ENCODE results near the gene TRIM59. TPM values are rescaled to one million over a fixed set of nuclear protein-coding genes. Genes with fewer than 3 reads are reported as not detected.

TRIM59 gene
- total and polyA plus RNA-seq, 2 of the 4 experiments (the other 2 are of a cell fraction), result 8.0 to 65.4 TPM

DNA sequence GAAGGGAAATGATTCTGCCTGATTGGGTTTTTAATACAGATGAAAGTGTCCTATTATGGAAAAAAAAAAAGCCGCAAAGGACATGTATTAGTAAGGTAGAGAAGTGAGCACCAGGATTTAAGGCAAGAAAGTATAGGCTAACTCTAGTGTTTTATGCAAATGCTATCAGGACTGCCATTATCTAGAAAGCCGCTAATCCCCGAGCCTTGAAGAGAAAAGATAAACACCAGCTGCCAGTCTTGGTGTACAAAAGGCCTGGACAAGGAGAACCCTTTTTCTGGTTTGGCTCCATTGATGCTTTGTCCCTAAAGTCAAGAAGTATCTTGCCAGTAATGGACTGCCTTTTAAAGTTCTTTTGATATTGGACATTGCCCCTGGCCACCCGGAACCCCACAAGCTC is 8.6 kb upstream of the TRIM59 start:
- Histone ChIP-seq H2BK5ac (ENCODE audit: low read depth, low read length, poor library complexity, severe bottlenecking) (no peak overlapping the region), H3K23ac (ENCODE audit: low read depth, low read length) (no peak overlapping the region), H4K20me1 (ENCODE audit: insufficient read depth, low read length) (no peaks in the 10 kb centered on the region), H3K4ac (ENCODE audit: low read depth, low read length) (no peak overlapping the region; the same call in 1 of the 2 replicates), H3K14ac (replicated peaks; ENCODE audit: low read depth, low read length) (no peak overlapping the region), H3K18ac (ENCODE audit: low read depth, low read length) (no peak overlapping the region), H2BK120ac (ENCODE audit: low read depth, low read length) (no peak overlapping the region), H2AK9ac (replicated peaks; ENCODE audit: low read depth, low read length, poor library complexity) (no peak overlapping the region), H2BK15ac (ENCODE audit: low read depth, low read length) (no peak overlapping the region), H3K27me3 (ENCODE audit: control insufficient read depth, insufficient read depth, low read length) (no peaks in the 10 kb centered on the region), H3K79me1 (ENCODE audit: low read depth in 1 of 2, low read length in 2 of 2) (no peaks in the 10 kb centered on the region), H3K9me1 (ENCODE audit: insufficient read depth, low read length) (no peaks in the 10 kb centered on the region; the same call in 1 of the 2 replicates), H4K5ac (ENCODE audit: low read depth, low read length) (no peak overlapping the region), H3K56ac (ENCODE audit: extremely low read depth, insufficient read depth, low read length) (no peak overlapping the region), H4K91ac (ENCODE audit: insufficient read depth, low read depth, low read length) (no peak overlapping the region), H3K4me1 (ENCODE audit: control insufficient read depth, insufficient read depth, low read length) (no peaks in the 10 kb centered on the region), H4K8ac (ENCODE audit: low read depth in 2 of 2, low read length in 2 of 2) (no peak overlapping the region), H2AFZ (replicated peaks; ENCODE audit: low read length, poor library complexity) (no peak overlapping the region), H2AK5ac (ENCODE audit: low read depth, low read length) (no peak overlapping the region), H3K9me3 (ENCODE audit: control insufficient read depth, insufficient read depth, low read length) (no peaks in the 10 kb centered on the region), H3K9ac (ENCODE audit: low read depth, low read length) (no peak overlapping the region), H3K36me3 (ENCODE audit: control insufficient read depth, insufficient read depth, low read length) (no peaks in the 10 kb centered on the region), H3K4me3 (ENCODE audit: insufficient read depth, low read depth, low read length) (no peak overlapping the region), H2BK20ac (ENCODE audit: low read depth, low read length) (no peak overlapping the region), H3K27ac (ENCODE audit: insufficient read depth, low read length) (no peak overlapping the region), H3K4me2 (ENCODE audit: low read depth, low read length) (no peak overlapping the region)
- no peak for ATAC-seq (ENCODE audit: low read depth)
- POLR2A ChIA-PET (ENCODE audit: unreplicated experiment), result no interaction called here
- CTCF ChIA-PET, result no interaction called here
- 63% methylated on average over 2 of the region's 4 CpGs; no CpG with 5 or more reads in 1 of the 2 experiments for WGBS, 2 experiments (ENCODE audit: extremely low coverage in 2 of 2, insufficient read length in 1 of 2)
- TF ChIP-seq NFE2L2 (IDR thresholded peaks at IDR 0.05; ENCODE audit: low read depth, low read length), result no peak
- TF ChIP-seq, protein P1, sequence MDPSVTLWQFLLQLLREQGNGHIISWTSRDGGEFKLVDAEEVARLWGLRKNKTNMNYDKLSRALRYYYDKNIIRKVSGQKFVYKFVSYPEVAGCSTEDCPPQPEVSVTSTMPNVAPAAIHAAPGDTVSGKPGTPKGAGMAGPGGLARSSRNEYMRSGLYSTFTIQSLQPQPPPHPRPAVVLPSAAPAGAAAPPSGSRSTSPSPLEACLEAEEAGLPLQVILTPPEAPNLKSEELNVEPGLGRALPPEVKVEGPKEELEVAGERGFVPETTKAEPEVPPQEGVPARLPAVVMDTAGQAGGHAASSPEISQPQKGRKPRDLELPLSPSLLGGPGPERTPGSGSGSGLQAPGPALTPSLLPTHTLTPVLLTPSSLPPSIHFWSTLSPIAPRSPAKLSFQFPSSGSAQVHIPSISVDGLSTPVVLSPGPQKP (IDR thresholded peaks at IDR 0.05; ENCODE audit: borderline replicate concordance, low read depth, low read length), result no peak
- no peak for TF ChIP-seq BHLHE40 (IDR thresholded peaks at IDR 0.05; ENCODE audit: low read depth, low read length)
- no peak for TF ChIP-seq FOS (IDR thresholded peaks at IDR 0.05; ENCODE audit: low read depth, low read length)
- no peak for TF ChIP-seq RAD21 (IDR thresholded peaks at IDR 0.05; ENCODE audit: low read length)
- no peak for TF ChIP-seq CEBPB (IDR thresholded peaks at IDR 0.05; ENCODE audit: low read depth, low read length)
- DNase-seq, result no peak
- dilution Hi-C loops (cut with HindIII; ENCODE audit: low sequenced_read_pairs, unreplicated experiment), result no loop called here
- intact Hi-C loops (cut with micrococcal nuclease), result no loop called here
- in situ Hi-C loops (cut with MboI; ENCODE audit: low sequenced_read_pairs), result no loop called here
- no TSS peak for BruUV-seq (replicated peaks)
